HEK293 (cell line): Measurements from ENCODE around the gene TEX14.
A peak's percentile ranks its signal among the peaks of the same experiment; 100 is the strongest.
"Not testable (repeated sequence)": the region's sequence is repeated elsewhere in the genome, so short reads cannot be mapped to it uniquely, and the experiment has no call there.

Experiments
- CTCF ChIA-PET: fragments of 350-600 bp; formaldehyde crosslinking; extraction: SDS; loops from one replicate; lab custom pipeline; 2021; ENCODE audit warnings: antibody characterized with exemption; lab: Yijun Ruan, JAX
- POLR2A ChIA-PET: fragments of 300-600 bp; formaldehyde crosslinking; extraction: SDS; loops from one replicate; lab custom pipeline; 2020; ENCODE audit warnings: antibody characterized with exemption, inconsistent platforms; lab: Yijun Ruan, JAX
- H3K27ac ChIP-seq: fragments of 200-500 bp; sonication (Bioruptor generic); 2 replicates; pipeline ENCODE4 v1.5.1; 2014; ENCODE audit warnings: low read depth, low read length, control low read depth, inconsistent platforms; ENCODE audit errors: extremely low read depth
- H3K36me3 ChIP-seq, 2 experiments: fragments of 200-500 bp in 1 of 2; sonication (Bioruptor generic) in 1 of 2; 1 replicate in 1 of 2; 2 replicates in 1 of 2; pipeline ENCODE4 v1.5.1; 2014 to 2017; ENCODE audit warnings: inconsistent platforms in 2 of 2, low read length in 2 of 2; ENCODE audit not compliant: control insufficient read depth in 2 of 2, insufficient read depth in 1 of 2
- H3K4me1 ChIP-seq: fragments of 200-500 bp; sonication (Bioruptor generic); 2 replicates; pipeline ENCODE4 v1.5.1; 2014; ENCODE audit warnings: mild to moderate bottlenecking, low read length, inconsistent platforms; ENCODE audit not compliant: control insufficient read depth, insufficient read depth
- H3K4me3 ChIP-seq: 2 replicates; pipeline ENCODE4 v1.5.1; 2011; ENCODE audit warnings: low read depth, mild to moderate bottlenecking, control low read depth, low read length, moderate library complexity
- H3K9me3 ChIP-seq: fragments of 200-500 bp; sonication (Bioruptor generic); 2 replicates; pipeline ENCODE4 v1.5.1; 2014; ENCODE audit warnings: low read depth, low read length, inconsistent platforms; ENCODE audit not compliant: control insufficient read depth, insufficient read depth
- KLF1 ChIP-seq: fragments of 450-650 bp; formaldehyde crosslinking; IDR thresholded peaks from 2 replicates; pipeline ENCODE4 v1.5.1; 2016; ENCODE audit warnings: missing biosample characterization, missing genetic modification characterization
- MYNN ChIP-seq: fragments of 450-650 bp; formaldehyde crosslinking; IDR thresholded peaks from 2 replicates; pipeline ENCODE4 v1.5.1; 2016; ENCODE audit warnings: missing biosample characterization, missing genetic modification characterization, borderline replicate concordance
- MZF1 ChIP-seq: fragments of 450-650 bp; formaldehyde crosslinking; IDR thresholded peaks from 2 replicates; pipeline ENCODE4 v1.5.1; 2017; ENCODE audit warnings: missing biosample characterization, missing genetic modification characterization, borderline replicate concordance
- SALL2 ChIP-seq: fragments of 450-650 bp; formaldehyde crosslinking; IDR thresholded peaks from 2 replicates; pipeline ENCODE4 v1.5.0; 2017; ENCODE audit warnings: missing biosample characterization, mild to moderate bottlenecking, missing genetic modification characterization, borderline replicate concordance
- WT1 ChIP-seq: fragments of 450-650 bp; formaldehyde crosslinking; IDR thresholded peaks from 2 replicates; pipeline ENCODE4 v1.5.1; 2016; ENCODE audit warnings: missing biosample characterization, missing genetic modification characterization
- ZNF112 ChIP-seq: fragments of 450-650 bp; formaldehyde crosslinking; IDR thresholded peaks from 2 replicates; pipeline ENCODE4 v1.5.0; 2017; ENCODE audit warnings: missing biosample characterization, missing genetic modification characterization
- ZNF157 ChIP-seq: fragments of 450-650 bp; formaldehyde crosslinking; IDR thresholded peaks from 2 replicates; pipeline ENCODE4 v1.5.1; 2016; ENCODE audit warnings: missing biosample characterization, missing genetic modification characterization
- ZNF223 ChIP-seq: fragments of 450-650 bp; formaldehyde crosslinking; IDR thresholded peaks from 2 replicates; pipeline ENCODE4 v1.5.1; 2016; ENCODE audit warnings: missing biosample characterization, missing genetic modification characterization
- ZNF664 ChIP-seq: fragments of 450-650 bp; formaldehyde crosslinking; IDR thresholded peaks from 2 replicates; pipeline ENCODE4 v1.5.1; 2016; ENCODE audit warnings: missing biosample characterization, missing genetic modification characterization
- ZNF830 ChIP-seq: fragments of 450-650 bp; IDR thresholded peaks from 2 replicates; pipeline ENCODE4 v1.5.0; 2018; ENCODE audit warnings: missing biosample characterization, missing genetic modification characterization, low read depth, mild to moderate bottlenecking, moderate library complexity
- TF ChIP-seq, protein P1 (sequence below): fragments of 450-650 bp; formaldehyde crosslinking; optimal IDR thresholded peaks from 2 replicates; pipeline ENCODE3; 2016; ENCODE audit warnings: missing biosample characterization, mild to moderate bottlenecking, missing genetic modification characterization
- TF ChIP-seq, protein P2 (sequence below): fragments of 450-650 bp; formaldehyde crosslinking; IDR thresholded peaks from 2 replicates; pipeline ENCODE4 v1.5.1; 2017; ENCODE audit warnings: missing biosample characterization, missing genetic modification characterization
- TF ChIP-seq, protein P3 (sequence below): fragments of 450-650 bp; formaldehyde crosslinking; IDR thresholded peaks from 2 replicates; pipeline ENCODE4 v1.5.1; 2016; ENCODE audit warnings: missing biosample characterization, missing genetic modification characterization
- TF ChIP-seq, protein P4 (sequence below): fragments of 450-650 bp; formaldehyde crosslinking; IDR thresholded peaks from 2 replicates; pipeline ENCODE4 v1.5.1; 2016; ENCODE audit warnings: missing biosample characterization, missing genetic modification characterization

TEX14 gene

DNA sequence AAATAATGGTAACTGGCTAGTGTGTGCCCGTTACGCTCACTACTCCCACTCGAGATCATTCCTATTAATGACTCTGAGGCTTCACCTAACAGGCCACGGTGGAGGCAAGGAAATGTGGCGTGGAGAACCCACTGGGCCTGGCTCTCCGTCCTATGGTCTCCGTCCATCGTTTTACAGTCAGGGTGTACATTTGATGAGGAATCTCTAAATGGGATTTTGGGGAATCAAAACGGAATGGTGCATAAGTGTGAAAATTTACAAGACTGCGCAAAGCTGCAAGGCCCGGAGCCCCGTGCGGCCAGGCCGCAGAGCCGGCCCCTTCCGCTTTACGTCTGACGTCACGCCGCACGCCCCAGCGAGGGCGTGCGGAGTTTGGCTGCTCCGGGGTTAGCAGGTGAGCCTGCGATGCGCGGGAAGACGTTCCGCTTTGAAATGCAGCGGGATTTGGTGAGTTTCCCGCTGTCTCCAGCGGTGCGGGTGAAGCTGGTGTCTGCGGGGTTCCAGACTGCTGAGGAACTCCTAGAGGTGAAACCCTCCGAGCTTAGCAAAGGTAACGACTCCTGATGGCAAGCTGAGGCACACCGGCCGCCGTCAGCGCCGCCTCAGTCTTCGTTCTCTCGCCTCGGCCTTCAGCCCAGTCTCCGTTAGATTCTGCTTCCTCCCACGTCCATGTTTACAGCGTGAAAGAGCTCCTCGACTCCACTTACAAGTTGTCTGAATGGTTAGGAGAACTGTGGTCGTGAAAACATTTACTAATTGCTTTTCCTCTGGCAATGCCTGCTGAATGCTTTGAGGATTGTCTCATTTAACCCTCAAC lies 602 bp upstream of the TEX14 start, which contains the start of gene RAD51C (continued):
- TF ChIP-seq, protein P1, sequence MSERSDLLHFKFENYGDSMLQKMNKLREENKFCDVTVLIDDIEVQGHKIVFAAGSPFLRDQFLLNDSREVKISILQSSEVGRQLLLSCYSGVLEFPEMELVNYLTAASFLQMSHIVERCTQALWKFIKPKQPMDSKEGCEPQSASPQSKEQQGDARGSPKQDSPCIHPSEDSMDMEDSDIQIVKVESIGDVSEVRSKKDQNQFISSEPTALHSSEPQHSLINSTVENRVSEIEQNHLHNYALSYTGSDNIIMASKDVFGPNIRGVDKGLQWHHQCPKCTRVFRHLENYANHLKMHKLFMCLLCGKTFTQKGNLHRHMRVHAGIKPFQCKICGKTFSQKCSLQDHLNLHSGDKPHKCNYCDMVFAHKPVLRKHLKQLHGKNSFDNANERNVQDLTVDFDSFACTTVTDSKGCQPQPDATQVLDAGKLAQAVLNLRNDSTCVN (tag by site-specific recombination): peak; percentile 60
- TF ChIP-seq, protein P2, sequence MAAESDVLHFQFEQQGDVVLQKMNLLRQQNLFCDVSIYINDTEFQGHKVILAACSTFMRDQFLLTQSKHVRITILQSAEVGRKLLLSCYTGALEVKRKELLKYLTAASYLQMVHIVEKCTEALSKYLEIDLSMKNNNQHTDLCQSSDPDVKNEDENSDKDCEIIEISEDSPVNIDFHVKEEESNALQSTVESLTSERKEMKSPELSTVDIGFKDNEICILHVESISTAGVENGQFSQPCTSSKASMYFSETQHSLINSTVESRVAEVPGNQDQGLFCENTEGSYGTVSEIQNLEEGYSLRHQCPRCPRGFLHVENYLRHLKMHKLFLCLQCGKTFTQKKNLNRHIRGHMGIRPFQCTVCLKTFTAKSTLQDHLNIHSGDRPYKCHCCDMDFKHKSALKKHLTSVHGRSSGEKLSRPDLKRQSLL: 0 out of 2 replicates have a peak, but pooled peaks have one; percentile 7
- TF ChIP-seq, protein P3, sequence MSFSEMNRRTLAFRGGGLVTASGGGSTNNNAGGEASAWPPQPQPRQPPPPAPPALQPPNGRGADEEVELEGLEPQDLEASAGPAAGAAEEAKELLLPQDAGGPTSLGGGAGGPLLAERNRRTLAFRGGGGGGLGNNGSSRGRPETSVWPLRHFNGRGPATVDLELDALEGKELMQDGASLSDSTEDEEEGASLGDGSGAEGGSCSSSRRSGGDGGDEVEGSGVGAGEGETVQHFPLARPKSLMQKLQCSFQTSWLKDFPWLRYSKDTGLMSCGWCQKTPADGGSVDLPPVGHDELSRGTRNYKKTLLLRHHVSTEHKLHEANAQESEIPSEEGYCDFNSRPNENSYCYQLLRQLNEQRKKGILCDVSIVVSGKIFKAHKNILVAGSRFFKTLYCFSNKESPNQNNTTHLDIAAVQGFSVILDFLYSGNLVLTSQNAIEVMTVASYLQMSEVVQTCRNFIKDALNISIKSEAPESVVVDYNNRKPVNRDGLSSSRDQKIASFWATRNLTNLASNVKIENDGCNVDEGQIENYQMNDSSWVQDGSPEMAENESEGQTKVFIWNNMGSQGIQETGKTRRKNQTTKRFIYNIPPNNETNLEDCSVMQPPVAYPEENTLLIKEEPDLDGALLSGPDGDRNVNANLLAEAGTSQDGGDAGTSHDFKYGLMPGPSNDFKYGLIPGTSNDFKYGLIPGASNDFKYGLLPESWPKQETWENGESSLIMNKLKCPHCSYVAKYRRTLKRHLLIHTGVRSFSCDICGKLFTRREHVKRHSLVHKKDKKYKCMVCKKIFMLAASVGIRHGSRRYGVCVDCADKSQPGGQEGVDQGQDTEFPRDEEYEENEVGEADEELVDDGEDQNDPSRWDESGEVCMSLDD (tag by site-specific recombination): peak; percentile 65; the same call in 1 of the 2 replicates
- TF ChIP-seq WT1 (tag by site-specific recombination): peak; percentile 27; the same call in 1 of the 2 replicates
- no peak for TF ChIP-seq ZNF830
- no peak for TF ChIP-seq MYNN (tag by site-specific recombination)
- 0 out of 2 replicates have a peak, but pooled peaks have one; percentile 28 for TF ChIP-seq KLF1 (tag by site-specific recombination)
- no peak for TF ChIP-seq ZNF157 (tag by site-specific recombination)
- TF ChIP-seq ZNF112 (tag by site-specific recombination): no peak
- TF ChIP-seq MZF1: peak; percentile 21; the same call in 1 of the 2 replicates
- no peak for TF ChIP-seq SALL2 (tag by site-specific recombination)
- TF ChIP-seq, protein P4, sequence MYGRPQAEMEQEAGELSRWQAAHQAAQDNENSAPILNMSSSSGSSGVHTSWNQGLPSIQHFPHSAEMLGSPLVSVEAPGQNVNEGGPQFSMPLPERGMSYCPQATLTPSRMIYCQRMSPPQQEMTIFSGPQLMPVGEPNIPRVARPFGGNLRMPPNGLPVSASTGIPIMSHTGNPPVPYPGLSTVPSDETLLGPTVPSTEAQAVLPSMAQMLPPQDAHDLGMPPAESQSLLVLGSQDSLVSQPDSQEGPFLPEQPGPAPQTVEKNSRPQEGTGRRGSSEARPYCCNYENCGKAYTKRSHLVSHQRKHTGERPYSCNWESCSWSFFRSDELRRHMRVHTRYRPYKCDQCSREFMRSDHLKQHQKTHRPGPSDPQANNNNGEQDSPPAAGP (tag by site-specific recombination): peak; percentile 60

GRCh38 chr17:58690033-58690432 lies 1.8 kb downstream of the TEX14 start:
- H3K27ac ChIP-seq, H3K9me3 ChIP-seq, H3K4me3 ChIP-seq: not testable (repeated sequence)
- peaks cover 13% of the 10 kb centered on the region; the same call in 1 of the 2 replicates for H3K4me1 ChIP-seq
- POLR2A ChIA-PET: interaction anchor here (5.0 kb wide), 1 partner anchor 59 kb away, joined by 49 read pairs; no protein-coding TSS in a partner anchor
- CTCF ChIA-PET: interaction anchor here (0.8 kb wide), 1 partner anchor 171 kb away, joined by 3 read pairs; no protein-coding TSS in a partner anchor
- H3K36me3 ChIP-seq: peaks cover 4 to 13% of the 10 kb centered on the region in 2 experiments

GRCh38 chr17:58688521-58688920 lies 3.3 kb downstream of the TEX14 start:
- H3K36me3 ChIP-seq: no peaks in the 10 kb centered on the region
- POLR2A ChIA-PET: no interaction called here
- no peak overlapping the region for H3K27ac ChIP-seq
- TF ChIP-seq ZNF664 (tag by site-specific recombination) (0 out of 2 replicates have a peak, but pooled peaks have one; percentile 12), ZNF223 (tag by site-specific recombination) (no peak)
- CTCF ChIA-PET: interaction anchor here (0.6 kb wide), 1 partner anchor 167 kb away, joined by 3 read pairs; no protein-coding TSS in a partner anchor
- no peak overlapping the region for H3K4me3 ChIP-seq
- H3K9me3 ChIP-seq: no peaks in the 10 kb centered on the region
- peaks cover 2% of the 10 kb centered on the region; the same call in 1 of the 2 replicates for H3K4me1 ChIP-seq
